HepG2 (cell line): ENCODE measurements around the gene TMUB1. TPM values are rescaled to one million over a fixed set of nuclear protein-coding genes. Genes with fewer than 3 reads are reported as not detected.
A peak's percentile ranks its signal among the peaks of the same experiment; 100 is the strongest.

Source experiments
- BATF2 ChIP-seq: sonication (generic); formaldehyde crosslinking; IDR thresholded peaks from 2 replicates; pipeline ENCODE4 v1.8.0; 2022; ENCODE audit warnings: mild to moderate bottlenecking, missing genetic modification reagents, moderate library complexity
- CBFB ChIP-seq: sonication (generic); formaldehyde crosslinking; IDR thresholded peaks from 2 replicates; pipeline ENCODE4 v1.4.0; 2020; ENCODE audit warnings: missing genetic modification reagents
- CCDC6 ChIP-seq: sonication (generic); formaldehyde crosslinking; IDR thresholded peaks from 2 replicates; pipeline ENCODE4 v1.8.1; 2022; ENCODE audit warnings: mild to moderate bottlenecking, missing genetic modification reagents, moderate library complexity
- CERS6 ChIP-seq: sonication (generic); formaldehyde crosslinking; IDR thresholded peaks from 2 replicates; pipeline ENCODE4 v1.5.0; 2020; ENCODE audit warnings: missing genetic modification reagents
- ERF ChIP-seq: IDR thresholded peaks from 2 replicates; pipeline ENCODE4 v1.6.1; 2018; ENCODE audit warnings: missing biosample characterization, missing genetic modification reagents
- KDM3A ChIP-seq: IDR thresholded peaks from 2 replicates; pipeline ENCODE4 v1.6.1; 2018; ENCODE audit warnings: low read depth, missing compliant biosample characterization
- MBD4 ChIP-seq: IDR thresholded peaks from 2 replicates; pipeline ENCODE4 v1.6.1; 2012; ENCODE audit warnings: low read length, inconsistent platforms, borderline replicate concordance
- NFIC ChIP-seq: IDR thresholded peaks from 2 replicates; pipeline ENCODE4 v1.6.1; 2012; ENCODE audit warnings: mild to moderate bottlenecking, low read length, inconsistent platforms
- PHF5A ChIP-seq: IDR thresholded peaks from one replicate; pipeline ENCODE4 v1.6.1; 2018; ENCODE audit warnings: low read depth, missing genetic modification reagents; ENCODE audit not compliant: unreplicated experiment
- POGK ChIP-seq: sonication (generic); formaldehyde crosslinking; conservative IDR thresholded peaks from 2 replicates; pipeline ENCODE4 v1.8.0; 2022; ENCODE audit warnings: mild to moderate bottlenecking, moderate library complexity, missing genetic modification reagents
- SMC3 ChIP-seq: IDR thresholded peaks from 2 replicates; pipeline ENCODE4 v1.6.1; 2011; ENCODE audit warnings: low read length, improper control_type of control experiment
- ZBTB33 ChIP-seq: sonication (generic); formaldehyde crosslinking; IDR thresholded peaks from 2 replicates; pipeline ENCODE4 v1.4.0; 2020; ENCODE audit warnings: missing genetic modification reagents
- ZNF256 ChIP-seq: sonication (generic); formaldehyde crosslinking; conservative IDR thresholded peaks from 2 replicates; pipeline ENCODE4 v1.4.0; 2020; ENCODE audit warnings: missing genetic modification reagents
- ZNF3 ChIP-seq: IDR thresholded peaks from 2 replicates; pipeline ENCODE4 v1.7.0; 2017; ENCODE audit warnings: inconsistent platforms
- ZNF30 ChIP-seq: sonication (generic); formaldehyde crosslinking; IDR thresholded peaks from 2 replicates; pipeline ENCODE4 v1.5.0; 2020; ENCODE audit warnings: mild to moderate bottlenecking, missing genetic modification reagents
- ZNF335 ChIP-seq: sonication (generic); formaldehyde crosslinking; IDR thresholded peaks from 2 replicates; pipeline ENCODE4 v1.4.0; 2020; ENCODE audit warnings: missing genetic modification reagents
- ZNF550 ChIP-seq: sonication (generic); formaldehyde crosslinking; IDR thresholded peaks from 2 replicates; pipeline ENCODE4 v1.4.0; 2020; ENCODE audit warnings: mild to moderate bottlenecking, missing genetic modification reagents, borderline replicate concordance
- ZNF749 ChIP-seq: sonication (generic); formaldehyde crosslinking; IDR thresholded peaks from 2 replicates; pipeline ENCODE4 v1.8.0; 2022; ENCODE audit warnings: mild to moderate bottlenecking, missing genetic modification reagents, moderate library complexity, borderline replicate concordance
- ZNF768 ChIP-seq: sonication (generic); formaldehyde crosslinking; IDR thresholded peaks from 2 replicates; pipeline ENCODE4 v1.4.0; 2020; ENCODE audit warnings: missing genetic modification reagents
- polyA plus RNA-seq, 8 experiments: library from polyadenylated mRNA; depleted of rRNA in 3 of 8; stranded (reverse) in 7 of 8; unstranded in 1 of 8; fragments of >200 nt; fragmentation: Illumina TruSeq in 4 of 8; extraction: Trizol in 4 of 8; gene quantifications; 2 replicates each; pipeline versions ENCODE4 v1.2.1 to v1.2.3, GENCODE V29; 2011 to 2016; ENCODE audit warnings: low read depth in 4 of 8, missing spikeins in 1 of 8, mixed read lengths in 1 of 8; ENCODE audit not compliant: insufficient read depth in 1 of 8
- total RNA-seq, 5 experiments: library from RNA; depleted of rRNA; stranded (reverse); fragments of >200 nt; fragmentation: Illumina TruSeq; extraction: Trizol; gene quantifications; 2 replicates each; pipeline ENCODE4 v1.2.3, GENCODE V29; 2016; ENCODE audit warnings: low read depth in 1 of 5
- TF ChIP-seq, protein P1 (sequence below): sonication (generic); formaldehyde crosslinking; IDR thresholded peaks from 2 replicates; pipeline ENCODE4 v1.4.0; 2020; ENCODE audit warnings: missing genetic modification reagents
- TF ChIP-seq, protein P2 (sequence below): sonication (generic); formaldehyde crosslinking; conservative IDR thresholded peaks from 2 replicates; pipeline ENCODE4 v1.5.0; 2020; ENCODE audit warnings: missing genetic modification reagents

Gene TMUB1
- total and polyA plus RNA-seq, 2 of the 13 experiments (the other 11 are each of a cell fraction or from before 2014, with no cell fraction given) = 44.8 to 51.6 TPM

DNA sequence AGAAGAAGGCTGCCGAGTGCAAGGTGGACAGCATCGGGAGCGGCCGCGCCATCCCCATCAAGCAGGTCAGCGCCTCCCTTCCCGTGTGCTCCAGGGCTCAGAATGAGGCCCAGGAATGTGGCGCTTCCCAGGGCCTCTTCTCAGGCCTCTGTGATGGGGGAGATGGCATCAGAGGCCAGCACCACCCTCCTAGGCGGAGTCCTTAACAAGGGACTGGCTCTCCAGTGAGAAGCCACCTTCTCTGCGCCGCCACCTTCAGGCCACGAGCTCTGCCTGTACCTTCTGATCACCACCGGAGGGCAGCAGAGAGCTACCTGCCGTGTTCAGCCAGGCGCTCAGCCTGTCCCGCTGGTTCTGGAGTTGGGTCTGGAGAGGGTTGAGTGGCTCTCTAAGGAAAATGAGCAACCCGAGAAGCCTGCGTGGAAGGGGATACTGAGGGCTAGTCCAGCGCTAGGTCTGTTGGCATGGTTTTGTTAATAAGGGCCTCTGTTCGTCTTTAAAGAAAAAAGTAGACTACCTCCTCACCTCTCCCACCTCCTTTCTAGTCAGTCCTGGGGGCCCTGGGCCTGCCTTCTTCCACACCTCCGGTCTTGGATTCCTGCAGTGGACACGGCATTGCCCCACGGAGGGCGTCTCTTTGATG lies 40.6 kb upstream of the TMUB1 start (continued):
- no peak for TF ChIP-seq NFIC
- no peak for TF ChIP-seq ZNF550 (CRISPR knock-in tag)
- peak; percentile 48 for TF ChIP-seq SMC3
- no peak for TF ChIP-seq PHF5A (CRISPR knock-in tag)
- TF ChIP-seq KDM3A (CRISPR knock-in tag) = 0 out of 2 replicates have a peak, but pooled peaks have one; percentile 26
- TF ChIP-seq CERS6 (CRISPR knock-in tag) = no peak
- no peak for TF ChIP-seq CBFB (CRISPR knock-in tag)
- TF ChIP-seq CCDC6 = no peak
- no peak for TF ChIP-seq ZNF3
- TF ChIP-seq POGK = peak; percentile 56; the same call in 1 of the 2 replicates
- no peak for TF ChIP-seq ZNF749 (CRISPR knock-in tag)
- TF ChIP-seq, protein P1, sequence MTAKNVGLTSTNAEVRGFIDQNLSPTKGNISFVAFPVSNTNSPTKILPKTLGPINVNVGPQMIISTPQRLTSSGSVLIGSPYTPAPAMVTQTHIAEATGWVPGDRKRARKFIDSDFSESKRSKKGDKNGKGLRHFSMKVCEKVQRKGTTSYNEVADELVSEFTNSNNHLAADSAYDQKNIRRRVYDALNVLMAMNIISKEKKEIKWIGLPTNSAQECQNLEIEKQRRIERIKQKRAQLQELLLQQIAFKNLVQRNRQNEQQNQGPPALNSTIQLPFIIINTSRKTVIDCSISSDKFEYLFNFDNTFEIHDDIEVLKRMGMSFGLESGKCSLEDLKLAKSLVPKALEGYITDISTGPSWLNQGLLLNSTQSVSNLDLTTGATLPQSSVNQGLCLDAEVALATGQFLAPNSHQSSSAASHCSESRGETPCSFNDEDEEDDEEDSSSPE (CRISPR knock-in tag) = 0 out of 2 replicates have a peak, but pooled peaks have one; percentile 17
- TF ChIP-seq BATF2 (CRISPR knock-in tag) = no peak
- TF ChIP-seq, protein P2, sequence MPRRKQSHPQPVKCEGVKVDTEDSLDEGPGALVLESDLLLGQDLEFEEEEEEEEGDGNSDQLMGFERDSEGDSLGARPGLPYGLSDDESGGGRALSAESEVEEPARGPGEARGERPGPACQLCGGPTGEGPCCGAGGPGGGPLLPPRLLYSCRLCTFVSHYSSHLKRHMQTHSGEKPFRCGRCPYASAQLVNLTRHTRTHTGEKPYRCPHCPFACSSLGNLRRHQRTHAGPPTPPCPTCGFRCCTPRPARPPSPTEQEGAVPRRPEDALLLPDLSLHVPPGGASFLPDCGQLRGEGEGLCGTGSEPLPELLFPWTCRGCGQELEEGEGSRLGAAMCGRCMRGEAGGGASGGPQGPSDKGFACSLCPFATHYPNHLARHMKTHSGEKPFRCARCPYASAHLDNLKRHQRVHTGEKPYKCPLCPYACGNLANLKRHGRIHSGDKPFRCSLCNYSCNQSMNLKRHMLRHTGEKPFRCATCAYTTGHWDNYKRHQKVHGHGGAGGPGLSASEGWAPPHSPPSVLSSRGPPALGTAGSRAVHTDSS (CRISPR knock-in tag) = no peak
- TF ChIP-seq ZNF768 (CRISPR knock-in tag) = no peak
- no peak for TF ChIP-seq ZNF335 (CRISPR knock-in tag)
- no peak for TF ChIP-seq MBD4
- TF ChIP-seq ERF (CRISPR knock-in tag) = 0 out of 2 replicates have a peak, but pooled peaks have one; percentile 20
- no peak for TF ChIP-seq ZNF30 (CRISPR knock-in tag)
- peak; percentile 99 for TF ChIP-seq ZBTB33 (CRISPR knock-in tag)
- TF ChIP-seq ZNF256 (CRISPR knock-in tag) = no peak
